Measurements from ENCODE around the gene CCNA2.
A peak's percentile ranks its signal among the peaks of the same experiment; 100 is the strongest.

Gene CCNA2

GRCh38 chr4:121824950-121825349 is 1.3 kb upstream of the CCNA2 start:
- H2AK5ac ChIP-seq (ENCODE audit: low read length, severe bottlenecking) = no peak overlapping the region
- no peak overlapping the region for H3K4ac ChIP-seq (ENCODE audit: low read depth in 1 of 2, low read length in 2 of 2)
- peaks cover 7 to 31% of the 10 kb centered on the region in 2 experiments for H3K36me3 ChIP-seq (ENCODE audit: control insufficient read depth in 1 of 2, insufficient read depth in 2 of 2, low read depth in 1 of 2, low read length in 2 of 2)
- no peaks in the 10 kb centered on the region for H3K9me3 ChIP-seq (ENCODE audit: control insufficient read depth, low read length)
- WGBS = 23% methylated on average over 2 of the region's 2 CpGs
- peaks cover 7% of the 10 kb centered on the region for H3K79me1 ChIP-seq (replicated peaks; ENCODE audit: low read length, poor library complexity, severe bottlenecking)
- H4K91ac ChIP-seq (ENCODE audit: low read length) = no peak overlapping the region
- peaks cover 4% of the 10 kb centered on the region for H3K4me1 ChIP-seq (ENCODE audit: control insufficient read depth, insufficient read depth, low read depth, low read length)
- H2BK5ac ChIP-seq (ENCODE audit: low read depth, low read length, poor library complexity, severe bottlenecking) = no peak overlapping the region
- DNase-seq = no peak
- no peaks in the 10 kb centered on the region for H3K27me3 ChIP-seq (ENCODE audit: control insufficient read depth in 1 of 2, insufficient read depth in 1 of 2, low read length in 2 of 2)
- no peak overlapping the region for H2BK12ac ChIP-seq (ENCODE audit: low read length in 2 of 2)
- no peak overlapping the region for H3K18ac ChIP-seq (ENCODE audit: low read depth in 1 of 2, low read length in 2 of 2)
- H3K4me3 ChIP-seq (ENCODE audit: insufficient read depth in 1 of 2, low read depth in 1 of 2, low read length in 2 of 2) = no peak overlapping the region
- H3K14ac ChIP-seq (ENCODE audit: low read length in 2 of 2) = no peak overlapping the region
- H2BK120ac ChIP-seq (ENCODE audit: low read depth, low read length) = no peak overlapping the region
- H3K27ac ChIP-seq (ENCODE audit: low read length, poor library complexity, severe bottlenecking) = no peak overlapping the region
- H3K23ac ChIP-seq (ENCODE audit: low read length in 2 of 2) = no peak overlapping the region
- no peak overlapping the region for H2BK15ac ChIP-seq (ENCODE audit: low read depth, poor library complexity, severe bottlenecking)
- peak overlapping the region; percentile 7 for H3K9ac ChIP-seq (ENCODE audit: low read length)
- no peak overlapping the region for H3K4me2 ChIP-seq (ENCODE audit: low read length, poor library complexity, severe bottlenecking)
- no peak overlapping the region for H4K8ac ChIP-seq (ENCODE audit: low read length)
- no peak overlapping the region for H2AFZ ChIP-seq (ENCODE audit: low read depth, low read length)

GRCh38 chr4:121824171-121824527 is 466 bp upstream of the CCNA2 start:
- no peak overlapping the region for H2BK120ac ChIP-seq (ENCODE audit: low read depth, low read length)
- H3K4ac ChIP-seq (ENCODE audit: low read depth in 1 of 2, low read length in 2 of 2) = no peak overlapping the region
- H2BK12ac ChIP-seq (ENCODE audit: low read length in 2 of 2) = no peak overlapping the region
- peak overlapping the region; percentile 96 for H3K9ac ChIP-seq (ENCODE audit: low read length)
- H3K4me2 ChIP-seq (ENCODE audit: low read length, poor library complexity, severe bottlenecking) = peak overlapping the region; percentile 46
- no peak overlapping the region for H2AK5ac ChIP-seq (ENCODE audit: low read length, severe bottlenecking)
- no peak for DNase-seq
- peaks cover 7% of the 10 kb centered on the region for H3K79me1 ChIP-seq (replicated peaks; ENCODE audit: low read length, poor library complexity, severe bottlenecking)
- H4K8ac ChIP-seq (ENCODE audit: low read length) = no peak overlapping the region
- no peaks in the 10 kb centered on the region for H3K27me3 ChIP-seq (ENCODE audit: control insufficient read depth in 1 of 2, insufficient read depth in 1 of 2, low read length in 2 of 2)
- WGBS = 0% methylated on average over 3 of the region's 8 CpGs
- H3K14ac ChIP-seq (ENCODE audit: low read length in 2 of 2) = no peak overlapping the region
- peak overlapping the region; percentile 26 to 95 for H3K4me3 ChIP-seq (ENCODE audit: insufficient read depth in 1 of 2, low read depth in 1 of 2, low read length in 2 of 2)
- no peak overlapping the region for H2BK5ac ChIP-seq (ENCODE audit: low read depth, low read length, poor library complexity, severe bottlenecking)
- no peak overlapping the region for H4K91ac ChIP-seq (ENCODE audit: low read length)
- no peak overlapping the region for H3K18ac ChIP-seq (ENCODE audit: low read depth in 1 of 2, low read length in 2 of 2)
- peaks cover 2 to 23% of the 10 kb centered on the region in 2 experiments for H3K36me3 ChIP-seq (ENCODE audit: control insufficient read depth in 1 of 2, insufficient read depth in 2 of 2, low read depth in 1 of 2, low read length in 2 of 2)
- H3K9me3 ChIP-seq (ENCODE audit: control insufficient read depth, low read length) = no peaks in the 10 kb centered on the region
- no peak overlapping the region for H2BK15ac ChIP-seq (ENCODE audit: low read depth, poor library complexity, severe bottlenecking)
- peak overlapping the region; percentile 43 for H2AFZ ChIP-seq (ENCODE audit: low read depth, low read length)
- H3K27ac ChIP-seq (ENCODE audit: low read length, poor library complexity, severe bottlenecking) = peak overlapping the region; percentile 41
- H3K4me1 ChIP-seq (ENCODE audit: control insufficient read depth, insufficient read depth, low read depth, low read length) = peaks cover 4% of the 10 kb centered on the region
- H3K23ac ChIP-seq (ENCODE audit: low read length in 2 of 2) = no peak overlapping the region

- DNase-seq = peak; percentile 52
- Histone ChIP-seq H3K14ac (ENCODE audit: low read length in 2 of 2) (peak overlapping the region in 1 of 2 experiments; percentile 55), H3K18ac (ENCODE audit: low read depth in 1 of 2, low read length in 2 of 2) (peak overlapping the region in 1 of 2 experiments; percentile 5), H3K9ac (ENCODE audit: low read length) (peak overlapping the region; percentile 87), H3K36me3 (ENCODE audit: control insufficient read depth in 1 of 2, insufficient read depth in 2 of 2, low read depth in 1 of 2, low read length in 2 of 2) (peaks cover 2 to 32% of the 10 kb centered on the region in 2 experiments), H3K4me3 (ENCODE audit: insufficient read depth in 1 of 2, low read depth in 1 of 2, low read length in 2 of 2) (peak overlapping the region; percentile 95), H3K4ac (ENCODE audit: low read depth in 1 of 2, low read length in 2 of 2) (no peak overlapping the region), H3K23ac (ENCODE audit: low read length in 2 of 2) (peak overlapping the region in 1 of 2 experiments; percentile 91), H2AK5ac (ENCODE audit: low read length, severe bottlenecking) (no peak overlapping the region), H2AFZ (ENCODE audit: low read depth, low read length) (peak overlapping the region; percentile 74), H3K9me3 (ENCODE audit: control insufficient read depth, low read length) (no peaks in the 10 kb centered on the region), H4K91ac (ENCODE audit: low read length) (no peak overlapping the region), H3K4me2 (ENCODE audit: low read length, poor library complexity, severe bottlenecking) (peak overlapping the region; percentile 100), H3K27ac (ENCODE audit: low read length, poor library complexity, severe bottlenecking) (no peak overlapping the region), H2BK5ac (ENCODE audit: low read depth, low read length, poor library complexity, severe bottlenecking) (no peak overlapping the region), H2BK15ac (ENCODE audit: low read depth, poor library complexity, severe bottlenecking) (no peak overlapping the region), H2BK120ac (ENCODE audit: low read depth, low read length) (no peak overlapping the region), H4K8ac (ENCODE audit: low read length) (peak overlapping the region; percentile 76), H3K79me1 (replicated peaks; ENCODE audit: low read length, poor library complexity, severe bottlenecking) (peaks cover 7% of the 10 kb centered on the region), H3K27me3 (ENCODE audit: control insufficient read depth in 1 of 2, insufficient read depth in 1 of 2, low read length in 2 of 2) (no peaks in the 10 kb centered on the region), H2BK12ac (ENCODE audit: low read length in 2 of 2) (no peak overlapping the region), H3K4me1 (ENCODE audit: control insufficient read depth, insufficient read depth, low read depth, low read length) (peaks cover 4% of the 10 kb centered on the region)
- WGBS = under 1% methylated on average over 30 of the region's 30 CpGs
Observed at GRCh38 chr4:121822796-121823504, 733 bp downstream of the CCNA2 start.

GRCh38 chr4:121822047-121822446 is 1.6 kb downstream of the CCNA2 start:
- peaks cover 7% of the 10 kb centered on the region for H3K79me1 ChIP-seq (replicated peaks; ENCODE audit: low read length, poor library complexity, severe bottlenecking)
- H3K4me3 ChIP-seq (ENCODE audit: insufficient read depth in 1 of 2, low read depth in 1 of 2, low read length in 2 of 2) = peak overlapping the region in 1 of 2 experiments; percentile 95
- H3K36me3 ChIP-seq (ENCODE audit: control insufficient read depth in 1 of 2, insufficient read depth in 2 of 2, low read depth in 1 of 2, low read length in 2 of 2) = peaks cover 2 to 35% of the 10 kb centered on the region in 2 experiments
- H3K27ac ChIP-seq (ENCODE audit: low read length, poor library complexity, severe bottlenecking) = no peak overlapping the region
- no peak overlapping the region for H4K8ac ChIP-seq (ENCODE audit: low read length)
- no peak overlapping the region for H2BK5ac ChIP-seq (ENCODE audit: low read depth, low read length, poor library complexity, severe bottlenecking)
- 95% methylated on average over 1 of the region's 1 CpG for WGBS
- H3K4me2 ChIP-seq (ENCODE audit: low read length, poor library complexity, severe bottlenecking) = no peak overlapping the region
- no peak overlapping the region for H3K23ac ChIP-seq (ENCODE audit: low read length in 2 of 2)
- no peak overlapping the region for H2AK5ac ChIP-seq (ENCODE audit: low read length, severe bottlenecking)
- H3K9me3 ChIP-seq (ENCODE audit: control insufficient read depth, low read length) = no peaks in the 10 kb centered on the region
- H2BK120ac ChIP-seq (ENCODE audit: low read depth, low read length) = no peak overlapping the region
- no peaks in the 10 kb centered on the region for H3K27me3 ChIP-seq (ENCODE audit: control insufficient read depth in 1 of 2, insufficient read depth in 1 of 2, low read length in 2 of 2)
- no peak overlapping the region for H2BK15ac ChIP-seq (ENCODE audit: low read depth, poor library complexity, severe bottlenecking)
- DNase-seq = no peak
- no peak overlapping the region for H2AFZ ChIP-seq (ENCODE audit: low read depth, low read length)
- H3K4ac ChIP-seq (ENCODE audit: low read depth in 1 of 2, low read length in 2 of 2) = no peak overlapping the region
- H3K14ac ChIP-seq (ENCODE audit: low read length in 2 of 2) = no peak overlapping the region
- no peak overlapping the region for H4K91ac ChIP-seq (ENCODE audit: low read length)
- H3K9ac ChIP-seq (ENCODE audit: low read length) = peak overlapping the region; percentile 87
- H3K4me1 ChIP-seq (ENCODE audit: control insufficient read depth, insufficient read depth, low read depth, low read length) = peaks cover 4% of the 10 kb centered on the region
- H3K18ac ChIP-seq (ENCODE audit: low read depth in 1 of 2, low read length in 2 of 2) = no peak overlapping the region
- no peak overlapping the region for H2BK12ac ChIP-seq (ENCODE audit: low read length in 2 of 2)

Measured in mesenchymal stem cell (in vitro differentiated cells and primary cell).